OCI-LY7 (cell line): ENCODE measurements around the gene MED14. TPM values are rescaled to one million over a fixed set of nuclear protein-coding genes. Genes with fewer than 3 reads are reported as not detected.
A peak's percentile ranks its signal among the peaks of the same experiment; 100 is the strongest.

ENCODE experiments used
- BruUV-seq: library from RNA; stranded (reverse); fragments of 400-500 nt; replicated peaks from 2 replicates; lab custom pipeline; 2021; lab: Mats Ljungman, UMichigan
- CTCF ChIA-PET: fragments of 300-600 bp; sonication (Branson Sonifier 250); formaldehyde crosslinking; loops from one replicate; lab custom pipeline; 2022; ENCODE audit warnings: antibody characterized with exemption; ENCODE audit not compliant: unreplicated experiment; lab: Charles Lee
- POLR2A ChIA-PET: fragments of 300-600 bp; sonication (Branson Sonifier 250); formaldehyde crosslinking; loops from one replicate; lab custom pipeline; 2022; ENCODE audit warnings: antibody characterized with exemption; lab: Charles Lee
- DNase-seq: peaks from one replicate; pipeline ENCODE4 v3.0.0-alpha.2; 2015; ENCODE audit warnings: low spot score
- H2AFZ ChIP-seq: fragments of 200-600 bp; sonication (generic), shearing (Covaris generic); 2 replicates; pipeline ENCODE4 v1.6.1; 2014; ENCODE audit warnings: mild to moderate bottlenecking, antibody characterized with exemption, low read length, moderate library complexity
- H3K27ac ChIP-seq: fragments of 200-600 bp; sonication (generic); 2 replicates; pipeline ENCODE4 v1.5.1; 2014; ENCODE audit warnings: mixed run types, low read depth, mild to moderate bottlenecking, moderate library complexity, low read length, inconsistent platforms; ENCODE audit not compliant: poor library complexity, severe bottlenecking
- H3K36me3 ChIP-seq: fragments of 200-600 bp; sonication (generic); 2 replicates; pipeline ENCODE4 v1.6.1; 2014; ENCODE audit warnings: mild to moderate bottlenecking, antibody characterized with exemption, low read length, moderate library complexity, mixed read lengths; ENCODE audit not compliant: insufficient read depth
- H3K4me1 ChIP-seq: fragments of 200-600 bp; sonication (generic); 2 replicates; pipeline ENCODE4 v1.5.1; 2014; ENCODE audit warnings: mild to moderate bottlenecking, low read length; ENCODE audit not compliant: insufficient read depth, poor library complexity, severe bottlenecking
- H3K4me2 ChIP-seq: fragments of 200-600 bp; sonication (generic); 2 replicates; pipeline ENCODE4 v1.6.1; 2014; ENCODE audit warnings: mild to moderate bottlenecking, low read length
- H3K4me3 ChIP-seq: fragments of 200-600 bp; sonication (generic); 2 replicates; pipeline ENCODE4 v1.5.1; 2014; ENCODE audit warnings: mild to moderate bottlenecking, low read depth, low read length; ENCODE audit not compliant: poor library complexity, severe bottlenecking
- H3K79me2 ChIP-seq: fragments of 200-600 bp; sonication (generic); 2 replicates; pipeline ENCODE4 v1.6.1; 2016; ENCODE audit warnings: low read depth, mild to moderate bottlenecking, low read length, moderate library complexity, mixed read lengths; ENCODE audit not compliant: insufficient read depth
- H3K9me2 ChIP-seq: fragments of 200-600 bp; sonication (generic); 2 replicates; pipeline ENCODE4 v1.6.1; 2016; ENCODE audit warnings: mild to moderate bottlenecking, low read length, mixed read lengths; ENCODE audit not compliant: insufficient read depth
- H3K9me3 ChIP-seq: fragments of 200-600 bp; sonication (generic); 2 replicates; pipeline ENCODE4 v1.6.1; 2014; ENCODE audit warnings: mild to moderate bottlenecking, mixed run types, low read length, mixed read lengths
- H4K20me1 ChIP-seq: fragments of 200-600 bp; sonication (generic); 2 replicates; pipeline ENCODE4 v1.6.1; 2014; ENCODE audit warnings: mild to moderate bottlenecking, antibody characterized with exemption, low read length, moderate library complexity, mixed read lengths; ENCODE audit not compliant: insufficient read depth
- CTCF ChIP-seq: fragments of 200-600 bp; sonication (generic); conservative IDR thresholded peaks from 2 replicates; pipeline ENCODE4 v1.5.1; 2014; ENCODE audit warnings: mild to moderate bottlenecking, antibody characterized with exemption, low read length, moderate library complexity, mixed read lengths
- EZH2phosphoT487 ChIP-seq: fragments of 200-600 bp; sonication (generic); IDR thresholded peaks from 2 replicates; pipeline ENCODE4 v1.6.1; 2018; ENCODE audit warnings: low read depth, borderline replicate concordance, mild to moderate bottlenecking, mixed run types, antibody characterized with exemption, low read length, moderate library complexity, mixed read lengths
- intact Hi-C: fragments of 100-400 bp; cut with micrococcal nuclease; formaldehyde crosslinking; loops from one replicate; pipeline ENCODE4 v1.10.0; 2022; ENCODE audit not compliant: unreplicated experiment
- total RNA-seq, 2 experiments: library from RNA; depleted of rRNA in 1 of 2; stranded (reverse); fragments of >200 nt in 1 of 2; shearing (Covaris generic) in 1 of 2; gene quantifications; 2 replicates each; pipeline ENCODE4 v1.2.3, GENCODE V29; 2014 to 2022

MED14 gene
- total RNA-seq, 2 experiments from 2014 or later, result 28.1 to 57.0 TPM

- intact Hi-C loops, result no loop called here
- DNase-seq, result no peak
- Histone ChIP-seq H3K4me2 (no peak overlapping the region), H3K9me2 (no peaks in the 10 kb centered on the region), H3K4me1 (no peaks in the 10 kb centered on the region), H2AFZ (no peak overlapping the region), H3K9me3 (no peaks in the 10 kb centered on the region), H3K4me3 (no peak overlapping the region), H4K20me1 (no peaks in the 10 kb centered on the region), H3K27ac (no peak overlapping the region), H3K36me3 (no peaks in the 10 kb centered on the region), H3K79me2 (no peaks in the 10 kb centered on the region)
- ChIA-PET CTCF (no interaction called here), POLR2A (no interaction called here)
- TF ChIP-seq CTCF (no peak), EZH2phosphoT487 (no peak)
- no TSS peak for BruUV-seq
Measured at GRCh38 chrX:40755291-40756249, 20.2 kb upstream of the MED14 start.

GRCh38 chrX:40749681-40750494 lies 14.5 kb upstream of the MED14 start:
- H3K79me2 ChIP-seq, result no peaks in the 10 kb centered on the region
- H2AFZ ChIP-seq, result peak overlapping the region; percentile 78
- POLR2A ChIA-PET, result interaction anchor here (0.5 to 1.7 kb wide), 5 partner anchors 10 to 1512 kb away, joined by 3 to 7 read pairs (median 3); partner anchors contain the start of gene MED14
- CTCF ChIA-PET, result no interaction called here
- H3K27ac ChIP-seq, result peak overlapping the region; percentile 60
- no peaks in the 10 kb centered on the region for H3K9me3 ChIP-seq
- peak overlapping the region; percentile 57 for H3K4me2 ChIP-seq
- DNase-seq, result peak; percentile 61
- H3K9me2 ChIP-seq, result no peaks in the 10 kb centered on the region
- intact Hi-C loops, result no loop called here
- H3K4me3 ChIP-seq, result peak overlapping the region; percentile 31
- BruUV-seq, result no TSS peak
- no peaks in the 10 kb centered on the region; the same call in 1 of the 2 replicates for H3K36me3 ChIP-seq
- peaks cover 19% of the 10 kb centered on the region for H3K4me1 ChIP-seq
- no peaks in the 10 kb centered on the region for H4K20me1 ChIP-seq
- TF ChIP-seq CTCF (no peak), EZH2phosphoT487 (no peak)
